Measurements from ENCODE around the gene MFGE8. TPM values are rescaled to one million over a fixed set of nuclear protein-coding genes. Genes with fewer than 3 reads are reported as not detected.

The MFGE8 gene
- polyA plus RNA-seq, 1 donor: 164 TPM

GRCh38 chr15:88874275-88874674 is 38.9 kb downstream of the MFGE8 start:
- DNase-seq (ENCODE audit: low read depth): no peak

DNA sequence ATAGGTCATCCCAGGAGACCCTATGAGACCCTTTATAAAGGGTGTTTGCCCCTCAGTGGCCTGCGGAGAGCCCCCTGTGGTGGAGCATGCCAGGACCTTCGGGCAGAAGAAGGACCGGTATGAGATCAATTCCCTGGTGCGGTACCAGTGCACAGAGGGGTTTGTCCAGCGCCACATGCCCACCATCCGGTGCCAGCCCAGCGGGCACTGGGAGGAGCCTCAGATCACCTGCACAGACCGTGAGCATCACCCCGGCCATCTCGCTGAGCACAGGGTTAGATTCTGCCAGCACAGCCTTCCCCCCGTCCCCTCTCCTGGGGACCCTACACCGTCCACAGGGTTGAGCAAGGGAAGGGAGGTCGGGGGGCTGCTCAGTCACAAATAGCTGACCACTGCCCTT is 39.4 kb downstream of the MFGE8 start:
- DNase-seq (ENCODE audit: low read depth): no peak

GRCh38 chr15:88872706-88873105 is 40.5 kb downstream of the MFGE8 start:
- DNase-seq (ENCODE audit: low read depth): no peak

DNA sequence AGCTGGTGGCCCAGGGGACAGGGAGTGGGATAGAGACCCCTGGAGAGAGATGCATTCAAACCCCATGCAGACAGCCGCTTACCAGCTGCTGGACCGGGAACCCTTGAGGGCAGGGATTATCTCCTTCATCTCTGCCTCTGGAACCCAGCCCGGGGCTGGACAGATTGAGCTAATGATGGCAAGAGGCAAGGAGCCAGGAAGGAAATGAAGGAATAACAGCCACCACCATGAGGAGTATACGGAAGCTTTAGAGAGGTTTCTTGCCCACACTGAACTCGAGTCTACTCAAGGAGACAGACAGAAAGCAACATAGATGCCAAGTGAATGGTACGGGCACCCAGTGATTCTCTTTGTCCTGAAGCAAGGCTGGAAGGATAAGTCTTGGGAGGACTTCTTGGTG is 41.1 kb downstream of the MFGE8 start:
- no peak for DNase-seq (ENCODE audit: low read depth)

- DNase-seq (ENCODE audit: low read depth): no peak
These were observed 41.9 kb downstream of the MFGE8 start for GRCh38 chr15:88871313-88871712.

GRCh38 chr15:88866295-88866881 is 46.8 kb downstream of the MFGE8 start:
- DNase-seq (ENCODE audit: low read depth): no peak

GRCh38 chr15:88865498-88866099 is 47.6 kb downstream of the MFGE8 start:
- no peak for DNase-seq (ENCODE audit: low read depth)

GRCh38 chr15:88864861-88865497 is 48.2 kb downstream of the MFGE8 start:
- DNase-seq (ENCODE audit: low read depth): no peak

DNA sequence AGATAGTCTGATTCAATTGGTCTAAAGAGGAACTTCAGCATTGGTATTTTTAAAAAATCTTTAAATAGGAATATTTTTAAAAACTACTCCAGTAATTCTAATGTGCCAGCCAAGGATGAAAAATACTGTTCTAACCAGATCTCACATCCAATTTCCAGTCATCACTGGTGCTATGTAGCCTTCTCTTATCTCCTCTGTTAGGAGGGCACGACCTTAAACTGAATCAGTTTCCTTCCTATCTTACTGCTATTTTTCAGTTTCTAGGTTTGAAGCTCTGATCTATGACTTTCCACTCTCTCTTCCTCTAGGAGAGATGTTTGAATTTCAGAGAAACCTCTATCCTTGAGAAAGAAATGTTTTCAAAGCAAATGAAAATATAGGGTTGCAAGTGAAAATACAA is 49.8 kb downstream of the MFGE8 start:
- DNase-seq (ENCODE audit: low read depth): no peak

DNA sequence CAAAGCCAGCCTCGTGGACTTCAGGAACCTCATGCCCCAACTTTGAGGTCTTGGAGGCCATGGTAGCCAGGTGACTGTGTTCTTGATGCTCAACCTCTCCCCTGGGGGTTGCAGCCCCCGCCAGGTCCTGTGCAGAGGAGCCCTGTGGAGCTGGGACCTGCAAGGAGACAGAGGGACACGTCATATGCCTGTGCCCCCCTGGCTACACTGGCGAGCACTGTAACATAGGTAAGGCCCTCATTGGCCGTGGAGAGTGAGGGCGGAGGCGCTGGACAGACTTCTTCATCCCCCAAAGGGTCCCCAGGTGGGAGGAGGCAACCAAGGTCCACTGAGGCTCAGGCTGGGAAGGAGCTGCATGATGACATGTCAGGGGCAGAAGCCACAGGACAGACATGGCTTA is 53.0 kb downstream of the MFGE8 start:
- no peak for DNase-seq (ENCODE audit: low read depth)

DNA sequence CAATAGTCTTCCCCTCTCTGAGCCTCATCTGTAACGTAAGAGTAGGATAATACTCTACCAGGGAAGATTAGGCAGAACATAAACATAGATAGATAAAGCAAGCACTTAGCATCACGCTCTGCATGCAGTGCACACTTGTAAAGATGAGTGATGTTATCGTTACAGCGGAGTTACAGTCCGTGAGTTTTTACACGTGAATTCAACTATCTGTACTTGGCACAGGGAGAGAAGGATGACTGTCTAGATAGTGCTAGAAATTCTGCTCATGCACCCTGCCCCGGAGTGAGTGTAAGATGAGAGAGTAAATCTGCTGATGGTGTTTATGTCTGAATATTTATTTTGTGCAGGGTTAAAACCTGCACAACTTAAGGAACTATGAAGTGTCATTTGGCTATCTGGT is 53.6 kb downstream of the MFGE8 start:
- DNase-seq (ENCODE audit: low read depth): no peak

DNA sequence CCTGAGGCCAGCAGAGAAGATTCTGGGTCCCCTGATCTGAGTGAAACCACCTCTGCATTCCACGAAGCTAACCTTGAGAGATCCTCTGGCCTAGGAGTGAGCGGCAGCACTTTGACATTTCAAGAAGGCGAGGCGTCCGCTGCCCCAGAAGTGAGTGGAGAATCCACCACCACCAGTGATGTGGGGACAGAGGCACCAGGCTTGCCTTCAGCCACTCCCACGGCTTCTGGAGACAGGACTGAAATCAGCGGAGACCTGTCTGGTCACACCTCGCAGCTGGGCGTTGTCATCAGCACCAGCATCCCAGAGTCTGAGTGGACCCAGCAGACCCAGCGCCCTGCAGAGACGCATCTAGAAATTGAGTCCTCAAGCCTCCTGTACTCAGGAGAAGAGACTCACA is 54.2 kb downstream of the MFGE8 start:
- DNase-seq (ENCODE audit: low read depth): no peak

DNA sequence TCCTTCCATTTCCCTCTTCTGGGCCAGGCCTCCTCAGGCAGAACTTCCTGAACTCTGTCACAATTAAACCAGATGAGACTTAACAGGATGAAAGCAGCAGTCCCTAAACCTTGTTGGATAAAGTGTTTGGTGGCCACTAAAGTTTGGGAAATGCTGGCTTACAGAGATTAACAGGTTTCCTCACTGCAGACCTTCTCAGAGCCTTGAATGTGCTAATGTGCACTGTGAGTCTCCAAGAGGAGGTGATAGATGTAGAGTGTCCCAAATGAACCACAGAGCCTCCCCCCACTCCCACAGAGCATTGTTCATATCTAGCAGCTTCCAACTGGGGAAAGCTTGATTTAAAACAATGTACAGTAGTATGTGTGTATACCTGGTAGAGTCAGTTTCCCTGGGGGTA is 60.7 kb downstream of the MFGE8 start:
- DNase-seq (ENCODE audit: low read depth): no peak

DNA sequence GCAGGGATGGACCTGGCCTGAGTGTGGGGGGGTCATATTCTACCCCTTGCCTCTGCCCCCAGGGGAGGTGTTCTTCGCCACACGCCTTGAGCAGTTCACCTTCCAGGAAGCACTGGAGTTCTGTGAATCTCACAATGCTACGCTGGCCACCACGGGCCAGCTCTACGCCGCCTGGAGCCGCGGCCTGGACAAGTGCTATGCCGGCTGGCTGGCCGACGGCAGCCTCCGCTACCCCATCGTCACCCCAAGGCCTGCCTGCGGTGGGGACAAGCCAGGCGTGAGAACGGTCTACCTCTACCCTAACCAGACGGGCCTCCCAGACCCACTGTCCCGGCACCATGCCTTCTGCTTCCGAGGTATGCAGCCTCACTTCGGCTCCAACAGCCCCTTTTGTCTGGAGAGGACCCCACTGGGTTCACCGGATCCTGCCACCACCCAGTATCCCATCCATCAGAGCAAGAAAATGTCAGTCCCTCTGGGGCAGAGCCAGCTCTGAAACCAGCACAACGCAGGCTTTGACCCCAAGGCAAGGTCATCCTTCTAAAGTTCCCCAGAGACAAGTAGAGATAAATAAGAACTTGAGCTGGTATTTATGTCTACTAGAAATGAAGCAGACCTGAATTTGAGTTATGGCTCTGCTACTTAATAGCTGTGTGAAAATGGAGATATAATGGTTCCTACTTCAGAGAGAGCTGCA is 63.7 kb downstream of the MFGE8 start:
- DNase-seq (ENCODE audit: low read depth): no peak

Other genes starting within 250 kb of the MFGE8 start
- gene ACAN, start 109.9 kb downstream of the MFGE8 start, polyA plus RNA-seq (ENCODE audit: insufficient read length): 4.1 TPM
- gene HAPLN3, start 17.8 kb downstream of the MFGE8 start, polyA plus RNA-seq (ENCODE audit: insufficient read length): 9.4 TPM
- 18.5 TPM for gene ABHD2, start 175.1 kb upstream of the MFGE8 start, polyA plus RNA-seq (ENCODE audit: insufficient read length)